GM06990 (cell line): ENCODE results near the gene YBEY.

Experiments
- DNase-seq: peaks from one replicate; pipeline ENCODE4 v3.0.0-alpha.2; 2011; ENCODE audit not compliant: insufficient read length; ENCODE audit errors: extremely low read depth
- H3K27me3 ChIP-seq: replicated peaks from 2 replicates; pipeline ENCODE4 v1.6.0; 2011; ENCODE audit warnings: low read length; ENCODE audit not compliant: control insufficient read depth, insufficient read depth
- H3K36me3 ChIP-seq: 2 replicates; pipeline ENCODE4 v1.5.1; 2011; ENCODE audit warnings: low read length; ENCODE audit not compliant: control insufficient read depth, insufficient read depth
- H3K4me3 ChIP-seq: replicated peaks from 2 replicates; pipeline ENCODE4 v1.5.1; 2011; ENCODE audit warnings: low read depth, mild to moderate bottlenecking, control low read depth, low read length
- CTCF ChIP-seq: IDR thresholded peaks from 2 replicates; pipeline ENCODE4 v1.5.1; 2011; ENCODE audit warnings: low read length, control low read depth, mild to moderate bottlenecking, inconsistent platforms; ENCODE audit not compliant: insufficient read depth, poor library complexity, severe bottlenecking

The YBEY gene

DNA sequence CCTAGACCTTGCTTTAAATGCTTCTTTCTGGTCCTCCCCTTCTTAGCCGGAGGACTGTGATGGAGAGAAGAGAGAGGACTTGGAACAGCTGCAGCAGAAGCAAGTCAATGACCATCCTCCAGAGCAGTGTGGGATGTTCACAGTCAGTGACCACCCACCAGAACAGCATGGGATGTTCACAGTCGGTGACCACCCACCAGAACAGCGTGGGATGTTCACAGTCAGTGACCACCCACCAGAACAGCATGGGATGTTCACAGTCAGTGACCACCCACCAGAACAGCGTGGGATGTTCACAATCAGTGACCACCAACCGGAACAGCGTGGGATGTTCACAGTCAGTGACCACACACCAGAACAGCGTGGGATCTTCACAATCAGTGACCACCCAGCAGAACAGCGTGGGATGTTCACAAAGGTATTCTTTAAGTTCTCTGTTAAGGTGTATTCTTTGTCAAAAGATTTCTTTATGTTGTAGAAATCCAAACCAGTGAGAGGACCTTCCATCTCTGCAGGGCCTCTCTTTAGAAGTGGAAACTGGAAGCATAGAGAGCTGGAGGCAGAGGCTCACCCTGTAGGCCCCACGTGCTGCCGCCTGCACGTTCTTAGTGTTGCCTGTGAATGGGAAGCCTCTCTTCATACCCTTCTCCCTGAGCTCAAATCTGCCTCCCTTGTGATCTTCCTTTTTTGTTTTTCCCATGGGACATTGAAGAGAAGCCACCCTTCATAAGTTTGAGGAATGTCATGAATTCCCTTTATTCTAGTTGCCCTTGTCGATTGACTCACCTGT is 48.4 kb downstream of the YBEY start:
- no peaks in the 10 kb centered on the region for H3K27me3 ChIP-seq
- no peak for DNase-seq
- no peak overlapping the region for H3K4me3 ChIP-seq
- TF ChIP-seq CTCF, result no peak
- H3K36me3 ChIP-seq, result peaks cover 13% of the 10 kb centered on the region

- no peak for TF ChIP-seq CTCF
- Histone ChIP-seq H3K27me3 (no peaks in the 10 kb centered on the region), H3K36me3 (peaks cover 11% of the 10 kb centered on the region), H3K4me3 (no peak overlapping the region)
- DNase-seq, result no peak
These were observed 50.5 kb downstream of the YBEY start for GRCh38 chr21:46336603-46337002.

DNA sequence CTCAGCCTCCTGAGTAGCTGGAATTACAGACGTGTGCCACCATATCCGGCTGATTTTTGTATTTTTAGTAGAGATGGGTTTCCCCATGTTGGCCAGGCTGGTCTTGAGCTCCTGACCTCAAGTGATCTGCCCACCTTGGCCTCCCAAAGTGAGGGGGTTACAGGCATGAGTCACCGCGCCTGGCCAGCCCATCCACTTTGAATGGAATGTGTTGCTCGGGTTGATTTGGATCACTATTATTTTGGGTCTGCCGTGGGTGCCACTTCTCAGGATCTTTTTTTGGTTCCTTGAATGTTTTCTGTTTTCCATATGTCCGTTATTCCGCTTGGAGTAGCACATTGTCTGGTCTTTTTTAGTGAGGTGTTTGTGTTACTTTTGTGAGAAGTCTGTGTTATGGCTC is 54.9 kb downstream of the YBEY start:
- Histone ChIP-seq H3K4me3 (no peak overlapping the region), H3K27me3 (no peaks in the 10 kb centered on the region), H3K36me3 (peaks cover 10% of the 10 kb centered on the region)
- TF ChIP-seq CTCF, result no peak
- DNase-seq, result no peak

- Histone ChIP-seq H3K36me3 (peaks cover 20% of the 10 kb centered on the region), H3K27me3 (no peaks in the 10 kb centered on the region), H3K4me3 (no peak overlapping the region)
- no peak for TF ChIP-seq CTCF
- no peak for DNase-seq
These were observed 58.2 kb downstream of the YBEY start for GRCh38 chr21:46344219-46344915.

- DNase-seq, result no peak
- Histone ChIP-seq H3K36me3 (peaks cover 27% of the 10 kb centered on the region), H3K27me3 (no peaks in the 10 kb centered on the region), H3K4me3 (no peak overlapping the region)
- TF ChIP-seq CTCF, result no peak
These were observed 59.7 kb downstream of the YBEY start for GRCh38 chr21:46345861-46346260.
